ENCODE results near the gene TMCO6. TPM values are rescaled to one million over a fixed set of nuclear protein-coding genes. Genes with fewer than 3 reads are reported as not detected.
A peak's percentile ranks its signal among the peaks of the same experiment; 100 is the strongest.
"Not testable (repeated sequence)": the region's sequence is repeated elsewhere in the genome, so short reads cannot be mapped to it uniquely, and the experiment has no call there.

Gene TMCO6
- total RNA-seq, 1 donor from 2014 or later, result 10.4 TPM

- no peak for DNase-seq (ENCODE audit: extremely low spot score, unreplicated experiment)
- H3K27me3 Mint-ChIP-seq (ENCODE audit: unreplicated experiment), result no peaks in the 10 kb centered on the region
- H3K4me1 Mint-ChIP-seq (ENCODE audit: unreplicated experiment), result peaks cover 26% of the 10 kb centered on the region
- H3K36me3 Mint-ChIP-seq (ENCODE audit: unreplicated experiment), result peaks cover 11% of the 10 kb centered on the region
- H3K9me3 Mint-ChIP-seq (ENCODE audit: unreplicated experiment), result no peaks in the 10 kb centered on the region
- no peak overlapping the region for H3K27ac Mint-ChIP-seq (ENCODE audit: unreplicated experiment)
- H3K4me3 Mint-ChIP-seq (ENCODE audit: unreplicated experiment), result no peak overlapping the region
- TF ChIP-seq, protein P1, sequence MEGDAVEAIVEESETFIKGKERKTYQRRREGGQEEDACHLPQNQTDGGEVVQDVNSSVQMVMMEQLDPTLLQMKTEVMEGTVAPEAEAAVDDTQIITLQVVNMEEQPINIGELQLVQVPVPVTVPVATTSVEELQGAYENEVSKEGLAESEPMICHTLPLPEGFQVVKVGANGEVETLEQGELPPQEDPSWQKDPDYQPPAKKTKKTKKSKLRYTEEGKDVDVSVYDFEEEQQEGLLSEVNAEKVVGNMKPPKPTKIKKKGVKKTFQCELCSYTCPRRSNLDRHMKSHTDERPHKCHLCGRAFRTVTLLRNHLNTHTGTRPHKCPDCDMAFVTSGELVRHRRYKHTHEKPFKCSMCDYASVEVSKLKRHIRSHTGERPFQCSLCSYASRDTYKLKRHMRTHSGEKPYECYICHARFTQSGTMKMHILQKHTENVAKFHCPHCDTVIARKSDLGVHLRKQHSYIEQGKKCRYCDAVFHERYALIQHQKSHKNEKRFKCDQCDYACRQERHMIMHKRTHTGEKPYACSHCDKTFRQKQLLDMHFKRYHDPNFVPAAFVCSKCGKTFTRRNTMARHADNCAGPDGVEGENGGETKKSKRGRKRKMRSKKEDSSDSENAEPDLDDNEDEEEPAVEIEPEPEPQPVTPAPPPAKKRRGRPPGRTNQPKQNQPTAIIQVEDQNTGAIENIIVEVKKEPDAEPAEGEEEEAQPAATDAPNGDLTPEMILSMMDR (IDR thresholded peaks at IDR 0.05), result no peak
Measured at GRCh38 chr5:140641716-140642115, 2.5 kb downstream of the TMCO6 start.

DNA sequence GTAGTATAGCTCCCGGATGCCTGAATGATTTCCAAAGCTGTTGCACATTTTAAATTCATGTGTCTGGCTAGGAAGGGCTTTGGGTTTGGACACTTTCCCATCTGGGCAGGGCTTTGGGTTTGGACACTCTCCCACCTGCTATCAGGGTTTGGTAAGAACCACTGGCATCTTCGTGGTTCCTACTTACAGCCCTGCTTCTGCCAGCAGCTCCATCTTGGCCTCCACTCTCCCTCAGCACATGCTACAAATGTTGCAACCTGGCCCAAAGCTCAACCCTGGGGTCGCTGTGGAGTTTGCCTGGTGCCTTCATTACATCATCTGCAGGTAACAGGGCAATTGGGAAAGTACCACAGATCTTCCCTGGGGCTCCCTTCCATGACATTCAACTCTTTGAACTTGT, 3.5 kb downstream of the TMCO6 start:
- no peak overlapping the region for H3K4me3 Mint-ChIP-seq (ENCODE audit: unreplicated experiment)
- H3K27me3 Mint-ChIP-seq (ENCODE audit: unreplicated experiment), result no peaks in the 10 kb centered on the region
- no peak for DNase-seq (ENCODE audit: extremely low spot score, unreplicated experiment)
- H3K27ac Mint-ChIP-seq (ENCODE audit: unreplicated experiment), result no peak overlapping the region
- H3K4me1 Mint-ChIP-seq (ENCODE audit: unreplicated experiment), result peaks cover 30% of the 10 kb centered on the region
- peaks cover 11% of the 10 kb centered on the region for H3K36me3 Mint-ChIP-seq (ENCODE audit: unreplicated experiment)
- no peaks in the 10 kb centered on the region for H3K9me3 Mint-ChIP-seq (ENCODE audit: unreplicated experiment)
- TF ChIP-seq, protein P1 (IDR thresholded peaks at IDR 0.05), result no peak

DNA sequence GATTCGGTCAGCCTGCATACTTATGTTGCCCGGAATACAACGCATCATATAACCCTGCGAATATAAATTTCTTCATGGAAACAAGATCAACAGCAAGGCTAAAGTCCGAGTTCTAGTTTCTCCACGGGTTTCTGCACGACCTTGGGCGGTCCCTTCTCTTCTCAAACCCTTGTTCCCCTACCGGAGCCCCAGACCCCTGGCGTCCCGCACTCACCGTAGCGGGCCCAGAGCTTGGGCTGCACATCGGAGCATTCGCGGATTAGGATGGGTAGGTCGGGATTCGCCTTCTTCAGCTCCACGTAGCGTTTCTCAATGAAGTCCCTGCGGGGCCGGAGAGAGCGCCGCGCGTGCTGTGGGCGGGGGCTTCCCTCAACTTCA, 7.8 kb downstream of the TMCO6 start:
- TF ChIP-seq, protein P1 (IDR thresholded peaks at IDR 0.05), result no peak

GRCh38 chr5:140658870-140659269, 19.6 kb downstream of the TMCO6 start:
- Mint-ChIP-seq H3K27ac (ENCODE audit: unreplicated experiment) (no peak overlapping the region), H3K4me3 (ENCODE audit: unreplicated experiment) (no peak overlapping the region), H3K36me3 (ENCODE audit: unreplicated experiment) (peaks cover 65% of the 10 kb centered on the region), H3K27me3 (ENCODE audit: unreplicated experiment) (no peaks in the 10 kb centered on the region), H3K4me1 (ENCODE audit: unreplicated experiment) (peaks cover 8% of the 10 kb centered on the region), H3K9me3 (ENCODE audit: unreplicated experiment) (no peaks in the 10 kb centered on the region)
- TF ChIP-seq, protein P1 (IDR thresholded peaks at IDR 0.05), result no peak
- DNase-seq (ENCODE audit: extremely low spot score, unreplicated experiment), result no peak

More for the DNA sequence above, 7.8 kb downstream of the TMCO6 start:
- Mint-ChIP-seq H3K27me3 (ENCODE audit: unreplicated experiment) (no peaks in the 10 kb centered on the region), H3K9me3 (ENCODE audit: unreplicated experiment) (no peaks in the 10 kb centered on the region), H3K27ac (ENCODE audit: unreplicated experiment) (peak overlapping the region; percentile 97), H3K4me3 (ENCODE audit: unreplicated experiment) (peak overlapping the region; percentile 95), H3K36me3 (ENCODE audit: unreplicated experiment) (peaks cover 26% of the 10 kb centered on the region), H3K4me1 (ENCODE audit: unreplicated experiment) (peaks cover 27% of the 10 kb centered on the region)
- DNase-seq (ENCODE audit: extremely low spot score, unreplicated experiment), result no peak

- Mint-ChIP-seq H3K36me3 (ENCODE audit: unreplicated experiment) (peaks cover 51% of the 10 kb centered on the region), H3K4me1 (ENCODE audit: unreplicated experiment) (peaks cover 17% of the 10 kb centered on the region)
- not testable (repeated sequence) for DNase-seq (ENCODE audit: extremely low spot score, unreplicated experiment); H3K27ac Mint-ChIP-seq (ENCODE audit: unreplicated experiment); H3K4me3 Mint-ChIP-seq (ENCODE audit: unreplicated experiment); H3K27me3 Mint-ChIP-seq (ENCODE audit: unreplicated experiment); H3K9me3 Mint-ChIP-seq (ENCODE audit: unreplicated experiment)
Measured at GRCh38 chr5:140660371-140660770, 21.1 kb downstream of the TMCO6 start.

GRCh38 chr5:140664030-140664358, 24.7 kb downstream of the TMCO6 start:
- peaks cover 50% of the 10 kb centered on the region for H3K36me3 Mint-ChIP-seq (ENCODE audit: unreplicated experiment)
- peak overlapping the region; percentile 99 for H3K4me3 Mint-ChIP-seq (ENCODE audit: unreplicated experiment)
- peak overlapping the region; percentile 98 for H3K27ac Mint-ChIP-seq (ENCODE audit: unreplicated experiment)
- no peaks in the 10 kb centered on the region for H3K27me3 Mint-ChIP-seq (ENCODE audit: unreplicated experiment)
- TF ChIP-seq, protein P1 (IDR thresholded peaks at IDR 0.05), result no peak
- H3K4me1 Mint-ChIP-seq (ENCODE audit: unreplicated experiment), result peaks cover 30% of the 10 kb centered on the region
- no peak for DNase-seq (ENCODE audit: extremely low spot score, unreplicated experiment)
- H3K9me3 Mint-ChIP-seq (ENCODE audit: unreplicated experiment), result no peaks in the 10 kb centered on the region
